SU-DHL-6 (cell line): ENCODE measurements around the gene PTPRN2.

Source experiments
- EZH2phosphoT487 ChIP-seq: fragments of 200-600 bp; sonication (generic), shearing (Covaris generic); conservative IDR thresholded peaks from 2 replicates; pipeline ENCODE4 v1.6.1; 2018; ENCODE audit warnings: mild to moderate bottlenecking, antibody characterized with exemption, low read length, moderate library complexity, mixed read lengths
- TF ChIP-seq, protein P1 (sequence below): fragments of 200-600 bp; sonication (generic); IDR thresholded peaks from one replicate; pipeline ENCODE4 v1.5.1; 2017; ENCODE audit warnings: antibody characterized with exemption, mild to moderate bottlenecking, low read length, moderate library complexity; ENCODE audit not compliant: insufficient read depth, poor library complexity, severe bottlenecking

DNA sequence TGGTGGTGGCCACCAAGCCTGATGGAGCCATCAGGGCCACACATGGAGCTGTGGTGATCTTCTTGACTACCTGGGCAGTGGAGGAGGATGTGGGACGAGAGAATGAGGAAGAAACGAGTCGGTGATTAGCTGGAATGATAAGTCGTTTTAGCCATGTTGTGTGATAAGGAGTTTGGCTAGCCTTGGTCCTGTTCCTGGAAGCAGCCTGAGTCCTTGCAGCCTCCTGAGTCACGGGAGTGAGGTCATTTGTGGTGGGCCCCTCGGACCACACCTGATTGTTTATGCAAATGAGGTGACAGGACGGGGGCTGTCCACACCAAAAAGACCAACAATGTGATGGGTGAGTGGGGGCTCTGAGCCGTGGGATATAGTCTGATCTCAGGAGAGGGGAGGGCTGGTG is 554.4 kb downstream of the PTPRN2 start:
- TF ChIP-seq, protein P1, sequence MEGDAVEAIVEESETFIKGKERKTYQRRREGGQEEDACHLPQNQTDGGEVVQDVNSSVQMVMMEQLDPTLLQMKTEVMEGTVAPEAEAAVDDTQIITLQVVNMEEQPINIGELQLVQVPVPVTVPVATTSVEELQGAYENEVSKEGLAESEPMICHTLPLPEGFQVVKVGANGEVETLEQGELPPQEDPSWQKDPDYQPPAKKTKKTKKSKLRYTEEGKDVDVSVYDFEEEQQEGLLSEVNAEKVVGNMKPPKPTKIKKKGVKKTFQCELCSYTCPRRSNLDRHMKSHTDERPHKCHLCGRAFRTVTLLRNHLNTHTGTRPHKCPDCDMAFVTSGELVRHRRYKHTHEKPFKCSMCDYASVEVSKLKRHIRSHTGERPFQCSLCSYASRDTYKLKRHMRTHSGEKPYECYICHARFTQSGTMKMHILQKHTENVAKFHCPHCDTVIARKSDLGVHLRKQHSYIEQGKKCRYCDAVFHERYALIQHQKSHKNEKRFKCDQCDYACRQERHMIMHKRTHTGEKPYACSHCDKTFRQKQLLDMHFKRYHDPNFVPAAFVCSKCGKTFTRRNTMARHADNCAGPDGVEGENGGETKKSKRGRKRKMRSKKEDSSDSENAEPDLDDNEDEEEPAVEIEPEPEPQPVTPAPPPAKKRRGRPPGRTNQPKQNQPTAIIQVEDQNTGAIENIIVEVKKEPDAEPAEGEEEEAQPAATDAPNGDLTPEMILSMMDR: no peak
- no peak for TF ChIP-seq EZH2phosphoT487
